NCI-H748 treated with DMSO at 0.1 percent for 48 hours (cell line): ENCODE measurements around the gene EDIL3.
"Not testable (repeated sequence)": the region's sequence is repeated elsewhere in the genome, so short reads cannot be mapped to it uniquely, and the experiment has no call there.

Experiments used
- DNase-seq: peaks from one replicate; lab custom pipeline; 2025; lab: John Stamatoyannopoulos, UW

The EDIL3 gene

GRCh38 chr5:84059672-84060071, 325.0 kb downstream of the EDIL3 start:
- no peak for DNase-seq

DNA sequence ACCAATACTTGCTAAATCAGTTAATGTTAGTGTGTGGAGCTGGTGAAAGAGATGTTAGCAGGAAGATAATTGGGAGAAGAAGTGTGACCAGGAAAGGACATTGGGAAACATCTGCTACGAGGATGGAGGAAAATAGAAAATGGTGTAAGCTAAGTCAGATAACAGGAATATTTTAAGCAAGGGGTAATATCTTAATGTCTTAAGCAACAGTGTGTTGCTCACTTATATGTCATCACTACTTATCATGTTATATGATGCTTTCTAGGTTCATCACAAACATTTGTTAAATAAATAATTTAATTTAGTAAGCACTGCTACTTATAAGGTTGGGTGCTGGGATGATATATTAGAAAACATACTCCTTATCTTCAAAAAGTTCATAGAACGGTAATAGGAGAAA, 326.1 kb downstream of the EDIL3 start:
- DNase-seq, result no peak

- DNase-seq, result no peak
Measured at GRCh38 chr5:84057211-84057610, 327.5 kb downstream of the EDIL3 start.

DNA sequence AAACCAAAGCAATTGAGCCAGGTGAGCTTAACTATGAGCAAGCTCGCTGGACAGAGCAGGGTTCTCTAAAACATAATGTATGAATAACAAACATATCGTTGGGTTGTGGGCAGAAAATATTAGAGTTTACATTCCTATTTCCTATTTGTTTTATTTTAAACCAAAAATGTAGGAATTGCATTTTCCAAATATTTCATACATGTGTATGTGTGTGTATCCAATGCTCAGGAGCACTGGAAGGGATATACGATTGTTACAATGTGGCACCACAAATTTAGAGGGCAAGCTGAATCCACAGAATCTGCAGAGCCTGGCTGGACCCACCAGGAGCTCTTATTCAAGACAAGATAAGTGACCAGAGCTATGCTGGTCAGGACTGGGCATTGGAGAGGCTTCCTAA, 338.7 kb downstream of the EDIL3 start:
- no peak for DNase-seq

GRCh38 chr5:84036842-84037241, 347.8 kb downstream of the EDIL3 start:
- DNase-seq, result no peak

- DNase-seq, result no peak
Measured at GRCh38 chr5:84032324-84032723, 352.4 kb downstream of the EDIL3 start.

GRCh38 chr5:84028093-84028492, 356.6 kb downstream of the EDIL3 start:
- DNase-seq, result no peak

DNA sequence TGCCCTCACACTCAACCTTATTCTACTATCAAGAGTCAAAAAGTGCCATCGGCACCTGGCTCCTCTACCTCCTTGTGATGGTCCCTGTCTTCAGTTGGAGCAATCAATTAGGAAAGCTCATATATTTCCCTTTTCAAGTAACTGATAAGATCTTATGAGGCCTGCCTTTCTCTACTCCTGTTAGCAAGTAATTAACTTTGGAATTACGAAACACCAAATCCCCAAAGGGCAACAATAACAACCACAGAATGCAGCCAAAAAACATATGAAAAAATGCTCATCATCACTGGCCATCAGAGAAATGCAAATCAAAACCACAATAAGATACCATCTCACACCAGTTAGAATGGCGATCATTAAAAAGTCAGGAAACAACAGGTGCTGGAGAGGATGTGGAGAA, 366.2 kb downstream of the EDIL3 start:
- DNase-seq, result not testable (repeated sequence)

DNA sequence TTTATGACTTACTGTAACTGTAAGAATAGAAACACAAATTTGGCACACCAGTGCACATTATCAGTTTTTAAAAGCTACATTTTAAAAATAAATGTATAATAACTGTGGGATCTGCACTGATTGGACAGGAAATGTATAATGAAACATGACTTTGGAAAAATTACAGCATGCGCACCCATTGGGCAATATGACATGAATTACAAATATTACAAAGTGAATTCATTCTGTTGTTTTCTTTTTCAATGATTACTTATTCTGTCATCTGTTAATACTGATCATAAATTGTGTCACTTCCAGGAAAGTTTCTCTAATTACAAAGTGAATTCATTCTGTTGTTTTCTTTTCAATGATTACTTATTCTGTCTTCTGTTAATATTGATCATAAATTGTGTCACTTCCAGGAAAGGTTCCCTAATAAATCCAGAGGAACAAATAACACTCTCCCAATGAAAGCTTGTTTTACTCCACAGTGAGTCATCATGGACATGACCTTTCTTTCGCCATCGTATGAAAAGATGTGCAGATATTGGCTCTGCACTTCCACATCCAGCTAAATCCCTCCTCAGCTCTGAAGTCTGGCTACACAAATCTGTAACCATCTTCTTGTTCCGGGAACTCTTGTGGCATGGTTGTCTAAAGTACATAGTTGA, 367.0 kb downstream of the EDIL3 start:
- no peak for DNase-seq

GRCh38 chr5:84016085-84016484, 368.6 kb downstream of the EDIL3 start:
- no peak for DNase-seq

DNA sequence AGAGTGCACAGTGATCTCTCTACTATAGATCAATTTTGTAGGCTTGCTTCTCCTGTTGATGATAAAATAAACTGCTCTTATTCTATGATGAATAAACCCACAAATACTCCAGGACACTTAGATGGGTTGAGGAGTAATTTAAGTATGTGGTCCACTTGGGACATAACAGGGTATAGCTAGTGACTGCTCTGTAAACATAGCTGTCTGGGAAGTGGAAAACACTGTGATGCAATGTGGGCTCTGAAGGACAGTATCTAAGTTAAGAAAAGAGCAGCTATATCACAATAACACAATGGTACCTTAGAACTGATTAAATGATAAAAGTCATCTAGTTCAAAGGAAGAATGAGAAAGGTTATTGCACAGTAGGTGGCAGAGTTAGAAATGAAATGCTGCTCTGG, 369.7 kb downstream of the EDIL3 start:
- no peak for DNase-seq

DNA sequence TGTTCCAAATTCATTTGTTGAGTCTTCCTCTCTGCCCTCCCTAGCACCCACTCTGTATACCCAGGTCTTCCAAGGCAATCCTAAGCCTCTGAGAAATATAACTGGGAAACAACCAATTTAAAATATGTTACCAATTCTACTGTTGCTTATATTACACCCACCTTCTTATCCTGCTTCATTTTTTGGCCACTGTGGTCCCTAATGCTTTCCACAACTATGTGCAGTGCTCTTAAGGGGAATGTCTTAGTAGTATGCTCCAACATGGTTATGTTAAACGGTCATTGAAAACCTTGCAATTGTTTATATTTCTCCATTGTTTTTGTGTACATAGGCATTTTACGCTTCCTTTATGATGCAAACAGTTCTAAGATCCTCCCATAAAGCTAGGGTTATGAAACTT, 390.9 kb downstream of the EDIL3 start:
- no peak for DNase-seq

DNA sequence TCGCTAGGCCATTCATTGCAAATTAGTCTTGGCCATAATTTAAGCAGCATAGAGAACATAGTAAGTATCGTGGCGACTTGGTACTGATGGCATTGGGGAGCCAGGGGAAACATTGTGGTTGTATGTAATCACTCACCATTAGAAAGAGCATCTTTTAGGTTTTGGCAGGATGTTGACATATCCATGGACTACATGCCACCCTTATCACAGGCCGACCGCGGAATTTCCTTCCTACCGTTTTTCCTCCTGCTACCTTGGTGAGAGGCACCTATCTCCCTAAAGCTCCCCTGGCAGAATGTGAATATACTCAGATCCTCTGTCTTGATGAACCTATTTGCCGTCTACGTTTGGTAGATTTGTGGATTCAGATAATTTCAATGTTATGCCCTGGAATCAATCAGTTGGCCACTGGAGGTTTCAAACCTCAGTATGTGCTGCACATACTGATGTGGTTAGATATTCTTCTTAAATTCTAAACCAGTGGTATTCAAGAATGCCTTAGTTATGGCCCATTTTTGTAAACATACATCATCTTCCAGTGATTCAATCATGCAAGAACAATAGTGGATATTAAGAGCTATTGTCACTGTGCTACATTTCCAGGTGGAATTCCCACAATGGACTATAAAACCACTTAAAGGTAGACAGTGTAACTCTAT, 393.0 kb downstream of the EDIL3 start:
- no peak for DNase-seq

GRCh38 chr5:83988293-83988685, 396.4 kb downstream of the EDIL3 start:
- no peak for DNase-seq

- no peak for DNase-seq
Measured at GRCh38 chr5:83987513-83988292, 397.0 kb downstream of the EDIL3 start.

DNA sequence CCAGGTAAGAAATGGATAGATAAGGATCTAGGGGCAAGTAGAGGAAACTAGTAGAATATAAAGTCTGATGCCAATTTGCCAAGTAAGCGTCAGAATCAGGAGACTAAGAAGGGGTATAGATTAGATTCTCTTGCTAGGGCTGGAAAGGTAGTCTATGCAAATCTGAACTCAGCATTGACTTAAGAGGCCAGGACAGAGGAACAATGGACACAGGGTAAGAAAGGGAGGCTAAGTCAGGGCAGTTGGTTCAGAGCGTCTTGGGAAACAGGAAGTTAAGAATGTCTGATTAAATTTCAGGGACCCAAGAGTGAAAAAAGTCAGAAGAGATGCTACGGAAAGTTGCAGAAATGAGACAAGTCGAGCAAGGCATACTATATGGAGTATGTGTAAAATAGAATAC, 400.8 kb downstream of the EDIL3 start:
- DNase-seq, result no peak

DNA sequence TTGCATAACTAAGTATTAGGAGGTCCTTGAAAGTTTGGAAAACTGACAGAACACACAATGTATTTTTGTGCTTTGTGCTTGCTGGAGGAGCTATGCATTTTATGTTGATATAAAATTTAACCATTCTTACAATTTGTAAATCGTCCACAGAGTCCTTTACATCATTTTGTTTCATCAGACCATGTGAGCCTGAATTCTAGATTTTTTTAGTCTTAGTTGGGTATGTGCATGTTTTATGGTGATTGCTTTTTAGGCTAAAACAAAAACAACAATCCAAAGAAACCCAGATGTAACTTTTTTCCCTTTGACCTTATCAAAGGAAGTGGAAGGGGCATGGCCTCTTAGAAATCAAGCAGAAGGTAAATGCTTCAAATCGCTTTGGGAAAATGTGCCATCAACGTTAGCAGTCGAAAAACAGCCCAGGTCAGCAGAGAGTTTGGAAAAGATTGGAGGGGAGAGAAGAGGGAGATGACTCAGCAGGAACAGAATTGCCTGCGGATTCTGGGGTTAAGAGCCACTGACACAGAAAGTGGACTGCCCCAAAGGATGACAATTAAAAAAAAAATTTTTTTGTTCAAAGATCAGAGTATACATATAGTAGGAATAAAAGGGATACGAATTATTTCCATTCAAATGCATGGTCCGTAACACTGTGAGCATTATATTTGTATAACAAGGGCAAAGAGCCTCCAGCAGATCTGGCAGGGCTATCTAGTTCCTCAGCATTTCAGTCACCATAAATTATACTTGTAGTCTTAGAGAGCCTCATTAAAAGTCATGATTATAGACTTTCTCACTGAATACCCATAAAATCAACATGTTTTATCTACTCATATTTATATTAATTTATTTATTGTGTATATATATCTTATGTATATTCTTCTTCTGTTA, 410.5 kb downstream of the EDIL3 start:
- no peak for DNase-seq

- DNase-seq, result no peak
Measured at GRCh38 chr5:83972909-83973308, 411.8 kb downstream of the EDIL3 start.

DNA sequence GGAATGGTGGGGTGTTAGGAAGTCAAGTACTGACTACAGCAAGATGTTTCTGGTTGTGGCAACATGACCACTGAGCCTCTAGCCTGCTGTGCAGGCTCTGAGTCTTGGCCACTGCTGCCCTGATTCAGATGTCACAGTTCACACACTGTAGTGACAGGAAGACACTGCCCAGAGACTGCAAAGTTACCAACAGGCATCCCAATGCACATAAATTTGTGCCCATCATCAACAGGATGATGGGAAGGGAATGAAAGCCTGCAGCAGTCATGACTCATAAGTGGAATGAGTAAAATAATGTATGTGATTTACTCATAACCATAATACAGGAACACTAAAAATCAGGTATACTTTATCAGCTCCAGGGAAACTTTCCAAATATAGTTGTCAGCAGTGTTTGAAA, 412.4 kb downstream of the EDIL3 start:
- DNase-seq, result no peak

DNA sequence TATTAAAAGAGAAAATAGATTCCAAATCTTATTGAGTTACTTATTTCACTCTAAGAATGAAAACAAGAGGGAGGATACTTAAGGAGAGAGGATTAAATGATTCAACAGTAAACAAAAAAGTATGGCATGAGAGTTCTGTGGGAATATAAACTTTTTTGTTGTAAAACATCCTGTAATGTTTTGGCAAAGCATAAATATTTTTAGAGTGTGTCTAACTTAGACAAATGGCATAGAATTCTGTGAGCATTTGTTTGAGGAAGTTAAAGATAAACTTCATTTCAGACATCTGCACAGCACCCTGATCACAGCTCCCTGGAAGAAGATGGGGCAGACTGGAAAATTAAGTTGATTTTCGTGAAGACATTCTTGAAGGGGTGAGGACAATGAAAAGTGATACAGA, 417.3 kb downstream of the EDIL3 start:
- no peak for DNase-seq

DNA sequence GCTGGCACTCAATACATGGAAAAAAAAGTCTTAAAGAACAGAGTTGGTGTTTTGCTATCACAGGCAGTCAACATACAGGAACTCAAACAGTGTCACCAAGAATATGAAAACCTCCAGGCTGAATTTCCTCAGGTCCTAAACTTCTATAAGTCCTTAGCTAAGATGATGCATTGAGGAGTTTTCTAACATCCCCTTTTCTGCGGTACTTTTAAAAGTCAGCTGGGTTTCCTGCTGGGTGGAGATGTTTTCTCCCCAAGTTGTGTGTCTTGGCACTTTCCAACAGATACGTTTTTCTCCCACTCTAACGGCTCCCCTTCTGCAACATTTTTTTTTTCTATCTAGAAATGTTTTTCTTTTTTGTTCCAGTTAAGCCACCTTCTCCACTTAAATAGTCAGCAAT, 419.2 kb downstream of the EDIL3 start:
- DNase-seq, result no peak

DNA sequence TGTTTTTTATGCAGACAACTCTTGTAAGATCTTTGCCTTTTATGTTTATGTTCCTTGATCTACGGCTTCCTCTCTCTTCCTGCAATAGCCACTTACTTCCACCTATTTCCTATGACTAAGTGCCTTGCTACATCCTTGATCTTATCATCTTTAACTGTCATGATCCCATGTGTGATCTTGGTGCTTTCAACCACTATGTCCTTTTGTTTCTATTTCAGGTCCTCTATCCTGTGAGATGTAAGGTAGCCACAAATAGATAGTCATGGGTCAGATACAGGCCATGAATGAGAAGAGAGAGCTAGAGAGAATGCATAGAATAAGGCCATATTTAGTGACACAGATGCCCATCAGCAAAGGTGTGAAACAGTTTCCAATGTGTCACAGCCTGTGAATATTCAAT, 420.4 kb downstream of the EDIL3 start:
- DNase-seq, result no peak
